ENCODE results near the gene EFCAB13. TPM values are rescaled to one million over a fixed set of nuclear protein-coding genes. Genes with fewer than 3 reads are reported as not detected.
A peak's percentile ranks its signal among the peaks of the same experiment; 100 is the strongest.

The EFCAB13 gene
- total and polyA plus RNA-seq, 5 donors from 2014 or later, result 2.3 to 8.3 (median 3.1) TPM

DNA sequence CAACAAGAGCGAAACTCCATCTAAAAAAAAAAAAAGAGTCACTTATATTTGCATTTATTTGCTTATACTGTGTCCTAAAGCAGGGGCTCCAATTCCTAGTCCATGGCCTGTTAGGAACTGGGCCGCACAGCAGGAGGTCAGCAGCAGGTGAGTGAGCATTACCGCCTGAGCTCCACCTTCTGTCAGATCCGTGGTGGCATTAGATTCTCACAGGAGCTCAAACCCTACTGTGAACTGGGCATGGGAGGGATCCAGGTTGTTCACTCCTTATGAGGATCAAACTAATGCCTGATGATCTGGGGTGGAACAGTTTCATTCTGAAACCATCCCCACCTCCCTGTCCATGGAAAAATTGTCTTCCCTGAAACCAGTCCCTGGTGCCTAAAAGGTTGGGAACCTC is 45.2 kb upstream of the EFCAB13 start:
- Histone ChIP-seq H3K4me1 (ENCODE audit: control insufficient read depth, insufficient read depth, low read length, poor library complexity, severe bottlenecking) (no peaks in the 10 kb centered on the region), H3K4me3 (ENCODE audit: low read depth, low read length) (no peak overlapping the region), H3K36me3 (ENCODE audit: control insufficient read depth, insufficient read depth, low read length) (no peaks in the 10 kb centered on the region), H3K9me3 (ENCODE audit: control insufficient read depth in 2 of 2, low read length in 2 of 2) (no peaks in the 10 kb centered on the region), H3K27ac (ENCODE audit: insufficient read depth, low read length, poor library complexity, severe bottlenecking) (no peak overlapping the region), H3K27me3 (ENCODE audit: control insufficient read depth, insufficient read depth, low read length) (no peaks in the 10 kb centered on the region)
- H3K9me3 Mint-ChIP-seq, result no peaks in the 10 kb centered on the region
- DNase-seq, result no peak
- H3K4me3 Mint-ChIP-seq, result no peak overlapping the region
- no peak overlapping the region for H3K27ac Mint-ChIP-seq
- peaks cover 2 to 6% (median 5%) of the 10 kb centered on the region in 4 donors for H3K4me1 Mint-ChIP-seq
- peaks cover 8% of the 10 kb centered on the region for H3K27me3 Mint-ChIP-seq
- ATAC-seq (ENCODE audit: low read depth in 2 of 2), result no peak
- H3K36me3 Mint-ChIP-seq, result no peaks in the 10 kb centered on the region

DNA sequence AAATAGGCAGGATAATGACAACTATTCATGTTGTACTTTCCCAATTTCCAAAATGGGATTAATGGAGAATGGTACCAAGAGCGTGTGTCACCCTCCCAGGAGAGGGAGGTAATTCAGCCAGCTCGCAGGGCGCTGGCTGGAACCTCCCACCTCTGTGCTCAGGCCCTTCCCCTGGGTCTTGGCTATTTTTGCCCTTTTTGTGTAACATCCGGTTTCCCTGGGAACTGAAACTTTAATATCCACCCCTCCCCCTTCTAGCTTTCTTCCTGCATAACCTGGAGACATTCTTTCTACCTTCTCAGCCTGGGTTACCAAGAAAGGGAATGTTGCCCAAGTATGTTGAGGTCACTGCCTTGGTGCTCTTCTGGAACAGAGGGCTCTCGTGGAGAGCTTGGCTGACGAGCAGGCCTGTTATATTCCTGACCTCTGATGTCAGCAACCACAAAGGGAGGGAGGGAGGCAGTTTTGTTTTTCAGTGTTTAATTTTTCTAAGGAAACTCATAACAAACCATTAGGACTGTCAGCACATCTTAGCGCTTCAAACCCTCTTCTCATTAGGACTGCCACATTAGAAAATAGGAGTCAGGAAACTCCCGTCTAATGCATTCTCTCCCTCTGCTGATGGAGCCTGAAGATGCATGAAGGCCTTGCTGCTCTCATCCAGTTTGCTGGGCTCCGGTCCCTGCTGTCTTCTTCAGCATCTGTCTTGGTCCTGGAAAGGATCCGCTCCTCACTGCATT is 44.5 kb upstream of the EFCAB13 start:
- Mint-ChIP-seq H3K27me3 (peaks cover 8% of the 10 kb centered on the region), H3K4me3 (no peak overlapping the region), H3K9me3 (no peaks in the 10 kb centered on the region), H3K36me3 (no peaks in the 10 kb centered on the region), H3K4me1 (peaks cover 2 to 6% (median 5%) of the 10 kb centered on the region in 4 donors), H3K27ac (peak overlapping the region in 1 of 3 donors; percentile 64)
- H3K4me3 ChIP-seq (ENCODE audit: low read depth, low read length), result no peak overlapping the region
- ATAC-seq (ENCODE audit: low read depth in 2 of 2) (peak in 1 of 2 donors; percentile 8), DNase-seq (no peak)
- no peaks in the 10 kb centered on the region for H3K9me3 ChIP-seq (ENCODE audit: control insufficient read depth in 2 of 2, low read length in 2 of 2)
- no peaks in the 10 kb centered on the region for H3K4me1 ChIP-seq (ENCODE audit: control insufficient read depth, insufficient read depth, low read length, poor library complexity, severe bottlenecking)
- no peaks in the 10 kb centered on the region for H3K27me3 ChIP-seq (ENCODE audit: control insufficient read depth, insufficient read depth, low read length)
- no peak overlapping the region for H3K27ac ChIP-seq (ENCODE audit: insufficient read depth, low read length, poor library complexity, severe bottlenecking)
- H3K36me3 ChIP-seq (ENCODE audit: control insufficient read depth, insufficient read depth, low read length), result no peaks in the 10 kb centered on the region

DNA sequence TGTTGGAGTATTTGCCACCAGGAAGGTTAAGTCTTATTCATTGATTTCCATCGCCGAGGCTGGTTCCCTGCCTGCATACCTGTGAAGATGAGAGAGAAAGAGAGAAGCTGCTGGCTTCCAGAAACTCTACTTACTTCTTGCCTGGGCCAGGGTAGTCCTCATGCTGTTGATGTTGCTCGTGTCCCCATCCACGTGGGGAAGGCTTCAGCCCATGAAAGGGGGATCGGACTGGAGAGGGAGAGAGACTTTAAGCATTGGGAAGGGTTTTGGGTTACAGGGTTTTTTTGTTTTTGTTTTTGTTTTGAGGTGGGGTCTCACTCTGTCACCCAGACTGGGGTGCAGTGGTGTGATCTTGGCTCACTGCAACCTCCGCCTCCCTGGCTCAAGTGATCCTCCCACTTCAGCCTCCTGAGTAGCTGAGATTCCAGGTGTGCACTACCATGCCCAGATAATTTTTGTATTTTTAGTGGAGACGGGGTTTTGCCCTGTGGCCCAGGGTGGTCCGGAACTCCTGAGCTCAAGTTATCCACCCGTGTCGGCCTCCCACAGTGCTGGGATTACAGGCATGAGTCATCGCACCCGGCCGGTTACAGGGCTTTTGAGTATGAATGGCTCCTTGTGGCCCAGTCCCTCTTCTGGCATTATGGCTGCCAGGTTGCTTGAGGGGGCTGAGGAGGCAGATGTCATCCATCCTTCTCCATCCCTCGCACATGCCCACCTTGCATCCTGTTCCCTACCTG is 43.5 kb upstream of the EFCAB13 start:
- H3K9me3 ChIP-seq (ENCODE audit: control insufficient read depth in 2 of 2, low read length in 2 of 2), result no peaks in the 10 kb centered on the region
- Mint-ChIP-seq H3K4me1 (peaks cover 2 to 6% (median 5%) of the 10 kb centered on the region in 4 donors), H3K27me3 (peaks cover 4% of the 10 kb centered on the region), H3K27ac (peak overlapping the region in 1 of 3 donors; percentile 63), H3K36me3 (no peaks in the 10 kb centered on the region), H3K4me3 (no peak overlapping the region), H3K9me3 (no peaks in the 10 kb centered on the region)
- H3K4me1 ChIP-seq (ENCODE audit: control insufficient read depth, insufficient read depth, low read length, poor library complexity, severe bottlenecking), result no peaks in the 10 kb centered on the region
- DNase-seq, result no peak
- H3K27me3 ChIP-seq (ENCODE audit: control insufficient read depth, insufficient read depth, low read length), result no peaks in the 10 kb centered on the region
- no peak overlapping the region for H3K4me3 ChIP-seq (ENCODE audit: low read depth, low read length)
- no peak for ATAC-seq (ENCODE audit: low read depth in 2 of 2)
- H3K36me3 ChIP-seq (ENCODE audit: control insufficient read depth, insufficient read depth, low read length), result no peaks in the 10 kb centered on the region
- H3K27ac ChIP-seq (ENCODE audit: insufficient read depth, low read length, poor library complexity, severe bottlenecking), result no peak overlapping the region

DNA sequence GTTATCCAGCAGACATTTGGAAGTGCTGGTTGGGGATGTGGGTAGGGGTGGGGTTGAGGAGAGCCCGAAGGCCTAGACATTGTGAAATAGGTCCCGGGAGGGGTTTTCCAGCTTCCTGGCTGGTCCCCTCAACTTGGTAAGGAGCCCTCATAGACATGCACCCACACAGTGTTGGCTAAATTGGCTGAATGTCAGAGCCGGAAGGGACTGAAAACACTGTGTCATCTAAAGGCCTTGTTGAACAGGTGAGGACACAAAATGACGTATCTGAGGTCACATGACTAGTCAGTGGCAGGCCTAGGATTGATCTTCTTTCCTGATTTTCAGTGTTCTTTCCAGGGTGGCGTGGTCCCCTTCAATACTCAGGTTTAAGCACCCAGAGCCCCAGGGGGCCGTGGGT is 42.5 kb upstream of the EFCAB13 start:
- Histone ChIP-seq H3K27me3 (ENCODE audit: control insufficient read depth, insufficient read depth, low read length) (no peaks in the 10 kb centered on the region), H3K4me3 (ENCODE audit: low read depth, low read length) (no peak overlapping the region), H3K9me3 (ENCODE audit: control insufficient read depth in 2 of 2, low read length in 2 of 2) (no peaks in the 10 kb centered on the region), H3K27ac (ENCODE audit: insufficient read depth, low read length, poor library complexity, severe bottlenecking) (no peak overlapping the region), H3K4me1 (ENCODE audit: control insufficient read depth, insufficient read depth, low read length, poor library complexity, severe bottlenecking) (no peaks in the 10 kb centered on the region), H3K36me3 (ENCODE audit: control insufficient read depth, insufficient read depth, low read length) (no peaks in the 10 kb centered on the region)
- no peak for DNase-seq
- Mint-ChIP-seq H3K27me3 (peaks cover 4% of the 10 kb centered on the region), H3K9me3 (no peaks in the 10 kb centered on the region), H3K4me3 (no peak overlapping the region), H3K36me3 (no peaks in the 10 kb centered on the region), H3K27ac (no peak overlapping the region), H3K4me1 (peaks cover 3 to 7% (median 5%) of the 10 kb centered on the region in 4 donors)
- no peak for ATAC-seq (ENCODE audit: low read depth in 2 of 2)

DNA sequence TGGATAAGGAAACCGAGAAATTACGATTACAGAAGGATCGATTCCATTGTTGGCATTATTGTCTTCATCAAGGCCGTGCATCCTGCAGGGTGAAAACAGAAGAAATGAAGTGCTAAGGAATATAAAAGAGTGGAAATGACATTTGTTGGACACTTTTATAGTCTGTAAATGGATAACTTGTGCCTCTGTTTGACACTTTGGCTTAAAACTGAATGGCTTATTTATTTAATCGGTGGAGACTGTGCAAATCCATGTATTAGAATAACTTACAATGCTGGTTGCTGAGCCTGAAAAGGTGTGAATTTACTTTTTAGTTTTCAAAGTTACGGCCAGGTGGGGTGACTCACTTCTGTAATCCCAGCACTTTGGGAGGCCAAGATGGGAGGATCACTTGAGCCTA is 38.8 kb upstream of the EFCAB13 start:
- Mint-ChIP-seq H3K4me3 (no peak overlapping the region), H3K4me1 (peaks cover 0 to 5% (median 2%) of the 10 kb centered on the region in 4 donors), H3K9me3 (no peaks in the 10 kb centered on the region), H3K27me3 (peaks cover 4% of the 10 kb centered on the region), H3K27ac (no peak overlapping the region), H3K36me3 (no peaks in the 10 kb centered on the region)
- no peaks in the 10 kb centered on the region for H3K9me3 ChIP-seq (ENCODE audit: control insufficient read depth in 2 of 2, low read length in 2 of 2)
- ATAC-seq (ENCODE audit: low read depth in 2 of 2) (no peak), DNase-seq (no peak)
- H3K27me3 ChIP-seq (ENCODE audit: control insufficient read depth, insufficient read depth, low read length), result no peaks in the 10 kb centered on the region
- no peak overlapping the region for H3K27ac ChIP-seq (ENCODE audit: insufficient read depth, low read length, poor library complexity, severe bottlenecking)
- no peaks in the 10 kb centered on the region for H3K36me3 ChIP-seq (ENCODE audit: control insufficient read depth, insufficient read depth, low read length)
- H3K4me3 ChIP-seq (ENCODE audit: low read depth, low read length), result no peak overlapping the region
- H3K4me1 ChIP-seq (ENCODE audit: control insufficient read depth, insufficient read depth, low read length, poor library complexity, severe bottlenecking), result no peaks in the 10 kb centered on the region

DNA sequence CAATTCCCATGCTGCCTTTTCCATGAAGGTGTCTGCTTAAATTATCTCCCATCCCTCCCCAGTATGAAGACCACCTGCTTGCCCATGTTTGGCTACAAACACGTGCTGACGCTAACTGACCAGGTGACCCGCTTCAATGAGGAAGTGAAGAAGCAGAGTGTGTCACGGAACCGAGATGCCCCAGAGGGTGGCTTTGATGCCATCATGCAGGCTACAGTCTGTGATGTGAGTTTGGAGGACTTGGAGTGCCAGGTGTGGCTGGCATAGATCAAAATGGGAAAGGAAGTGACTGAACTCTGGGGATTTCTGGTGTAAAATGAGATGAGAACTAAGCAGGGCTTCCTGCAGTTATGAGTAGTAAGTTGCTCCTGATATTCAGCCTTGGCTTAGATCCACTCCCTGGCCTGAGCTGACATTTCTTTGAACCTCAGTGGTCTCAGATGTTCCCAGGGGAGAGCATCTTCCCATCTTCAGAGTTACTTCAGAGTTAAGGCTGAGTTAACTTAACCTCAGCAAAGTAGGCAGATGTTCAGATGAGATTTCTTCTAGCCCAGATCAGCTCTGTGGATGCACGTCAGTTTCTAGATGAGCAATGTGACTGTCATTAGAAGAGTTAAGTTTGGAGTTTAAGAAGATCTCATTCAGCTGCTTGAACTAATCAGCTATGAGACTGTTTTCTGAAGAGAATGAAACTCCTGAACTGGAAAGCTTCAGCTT is 37.4 kb upstream of the EFCAB13 start:
- no peak overlapping the region for H3K4me3 ChIP-seq (ENCODE audit: low read depth, low read length)
- ATAC-seq (ENCODE audit: low read depth in 2 of 2), result peak in 1 of 2 donors; percentile 14
- Mint-ChIP-seq H3K4me1 (peaks cover 0 to 5% (median 2%) of the 10 kb centered on the region in 4 donors), H3K27me3 (peaks cover 2% of the 10 kb centered on the region), H3K36me3 (no peaks in the 10 kb centered on the region), H3K27ac (no peak overlapping the region), H3K9me3 (no peaks in the 10 kb centered on the region), H3K4me3 (no peak overlapping the region)
- DNase-seq, result no peak
- H3K27me3 ChIP-seq (ENCODE audit: control insufficient read depth, insufficient read depth, low read length), result no peaks in the 10 kb centered on the region
- no peak overlapping the region for H3K27ac ChIP-seq (ENCODE audit: insufficient read depth, low read length, poor library complexity, severe bottlenecking)
- H3K4me1 ChIP-seq (ENCODE audit: control insufficient read depth, insufficient read depth, low read length, poor library complexity, severe bottlenecking), result no peaks in the 10 kb centered on the region
- no peaks in the 10 kb centered on the region for H3K9me3 ChIP-seq (ENCODE audit: control insufficient read depth in 2 of 2, low read length in 2 of 2)
- H3K36me3 ChIP-seq (ENCODE audit: control insufficient read depth, insufficient read depth, low read length), result no peaks in the 10 kb centered on the region

DNA sequence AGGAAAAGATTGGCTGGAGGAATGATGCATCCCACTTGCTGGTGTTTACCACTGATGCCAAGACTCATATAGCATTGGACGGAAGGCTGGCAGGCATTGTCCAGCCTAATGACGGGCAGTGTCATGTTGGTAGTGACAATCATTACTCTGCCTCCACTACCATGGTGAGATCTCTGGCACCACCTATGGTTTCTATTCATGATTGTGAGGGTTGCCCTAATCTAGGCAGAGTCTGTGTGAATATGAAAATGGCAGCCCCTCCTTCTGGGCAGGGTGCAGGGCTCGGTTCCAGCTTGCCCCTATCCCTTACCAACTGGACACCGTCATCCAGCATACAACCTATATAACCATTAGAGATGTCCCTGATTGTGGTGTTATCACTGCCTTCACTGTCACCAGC is 36.7 kb upstream of the EFCAB13 start:
- Histone ChIP-seq H3K27me3 (ENCODE audit: control insufficient read depth, insufficient read depth, low read length) (no peaks in the 10 kb centered on the region), H3K9me3 (ENCODE audit: control insufficient read depth in 2 of 2, low read length in 2 of 2) (no peaks in the 10 kb centered on the region), H3K4me3 (ENCODE audit: low read depth, low read length) (no peak overlapping the region), H3K4me1 (ENCODE audit: control insufficient read depth, insufficient read depth, low read length, poor library complexity, severe bottlenecking) (no peaks in the 10 kb centered on the region), H3K27ac (ENCODE audit: insufficient read depth, low read length, poor library complexity, severe bottlenecking) (no peak overlapping the region), H3K36me3 (ENCODE audit: control insufficient read depth, insufficient read depth, low read length) (no peaks in the 10 kb centered on the region)
- Mint-ChIP-seq H3K36me3 (no peaks in the 10 kb centered on the region), H3K4me1 (peaks cover 0 to 9% (median 2%) of the 10 kb centered on the region in 4 donors), H3K27ac (no peak overlapping the region), H3K9me3 (no peaks in the 10 kb centered on the region), H3K4me3 (no peak overlapping the region), H3K27me3 (no peaks in the 10 kb centered on the region)
- DNase-seq (no peak), ATAC-seq (ENCODE audit: low read depth in 2 of 2) (no peak)
